ENCODE results near the gene VEGFA. TPM values are rescaled to one million over a fixed set of nuclear protein-coding genes. Genes with fewer than 3 reads are reported as not detected.

Gene VEGFA
- total RNA-seq, 1 experiment from 2014 or later: 112 TPM

GRCh38 chr6:43768983-43769525 lies 957 bp upstream of the VEGFA start:
- TF ChIP-seq CTCF (conservative IDR thresholded peaks at IDR 0.05): no peak
- TF ChIP-seq EZH2 (IDR thresholded peaks at IDR 0.05; ENCODE audit: low read depth): no peak
- no peak for DNase-seq
- Histone ChIP-seq H3K4me3 (peak overlapping the region; percentile 90; the same call in 1 of the 2 replicates), H3K27ac (peak overlapping the region; percentile 94; the same call in 1 of the 2 replicates), H4K20me1 (ENCODE audit: insufficient read depth) (peaks cover 21% of the 10 kb centered on the region), H3K4me1 (replicated peaks; ENCODE audit: insufficient read depth) (peaks cover 5% of the 10 kb centered on the region), H3K79me2 (ENCODE audit: low read depth) (peaks cover 40% of the 10 kb centered on the region), H3K27me3 (ENCODE audit: insufficient read depth, low read depth) (no peaks in the 10 kb centered on the region), H3K9me2 (ENCODE audit: insufficient read depth) (no peaks in the 10 kb centered on the region), H3F3A (ENCODE audit: insufficient read depth, low read depth) (peaks cover 7% of the 10 kb centered on the region; the same call in 1 of the 2 replicates), H3K36me3 (ENCODE audit: low read depth) (peaks cover 20% of the 10 kb centered on the region), H3K4me2 (peak overlapping the region; percentile 99), H3K9me3 (ENCODE audit: insufficient read depth, low read depth) (no peaks in the 10 kb centered on the region), H2AFZ (no peak overlapping the region)
- ChIA-PET POLR2A (ENCODE audit: unreplicated experiment) (interaction anchor here (0.5 to 0.7 kb wide), 6 partner anchors 101 to 488 kb away, joined by 3 to 7 read pairs (median 5); no protein-coding TSS in a partner anchor), CTCF (interaction anchor here (0.6 to 1.2 kb wide), 9 partner anchors 10 to 310 kb away, joined by 3 to 19 read pairs (median 4); no protein-coding TSS in a partner anchor)
- intact Hi-C loops (cut with micrococcal nuclease; ENCODE audit: unreplicated experiment): loop anchor here (1.0 to 2.0 kb wide), 5 partner anchors 44 to 310 kb away; no protein-coding TSS in a partner anchor
- no TSS peak for BruUV-seq (replicated peaks)

GRCh38 chr6:43770372-43771209 lies 580 bp downstream of the VEGFA start:
- CTCF ChIA-PET: interaction anchor here (0.6 to 1.4 kb wide), 13 partner anchors 46 to 389 kb away, joined by 3 to 19 read pairs (median 6); partner anchors contain the start of gene GTPBP2
- POLR2A ChIA-PET (ENCODE audit: unreplicated experiment): interaction anchor here (0.6 to 0.7 kb wide), 10 partner anchors 9 to 362 kb away, joined by 3 to 9 read pairs (median 4); no protein-coding TSS in a partner anchor
- H3F3A ChIP-seq (ENCODE audit: insufficient read depth, low read depth): peaks cover 17% of the 10 kb centered on the region; the same call in 1 of the 2 replicates
- H3K27me3 ChIP-seq (ENCODE audit: insufficient read depth, low read depth): no peaks in the 10 kb centered on the region
- H4K20me1 ChIP-seq (ENCODE audit: insufficient read depth): peaks cover 36% of the 10 kb centered on the region
- BruUV-seq (replicated peaks): TSS peak; percentile 49
- H3K27ac ChIP-seq: peak overlapping the region; percentile 94
- H2AFZ ChIP-seq: no peak overlapping the region
- DNase-seq: peak; percentile 64 to 68
- H3K4me1 ChIP-seq (replicated peaks; ENCODE audit: insufficient read depth): peaks cover 20% of the 10 kb centered on the region
- peak overlapping the region; percentile 99 for H3K4me2 ChIP-seq
- H3K9me3 ChIP-seq (ENCODE audit: insufficient read depth, low read depth): no peaks in the 10 kb centered on the region
- H3K4me3 ChIP-seq: peak overlapping the region; percentile 90
- H3K79me2 ChIP-seq (ENCODE audit: low read depth): peaks cover 56% of the 10 kb centered on the region
- intact Hi-C loops (cut with micrococcal nuclease; ENCODE audit: unreplicated experiment): loop anchor here (1.0 to 5.0 kb wide), 4 partner anchors 82 to 180 kb away; no protein-coding TSS in a partner anchor
- H3K36me3 ChIP-seq (ENCODE audit: low read depth): peaks cover 33% of the 10 kb centered on the region
- H3K9me2 ChIP-seq (ENCODE audit: insufficient read depth): no peaks in the 10 kb centered on the region
- TF ChIP-seq EZH2 (IDR thresholded peaks at IDR 0.05; ENCODE audit: low read depth): no peak

GRCh38 chr6:43771210-43771857 lies 1.3 kb downstream of the VEGFA start:
- Histone ChIP-seq H3K27me3 (ENCODE audit: insufficient read depth, low read depth) (no peaks in the 10 kb centered on the region), H3K9me3 (ENCODE audit: insufficient read depth, low read depth) (no peaks in the 10 kb centered on the region), H3K4me1 (replicated peaks; ENCODE audit: insufficient read depth) (peaks cover 28% of the 10 kb centered on the region), H3F3A (ENCODE audit: insufficient read depth, low read depth) (peaks cover 23% of the 10 kb centered on the region; the same call in 1 of the 2 replicates), H3K79me2 (ENCODE audit: low read depth) (peaks cover 63% of the 10 kb centered on the region), H3K9me2 (ENCODE audit: insufficient read depth) (no peaks in the 10 kb centered on the region), H3K27ac (peak overlapping the region; percentile 94), H3K36me3 (ENCODE audit: low read depth) (peaks cover 40% of the 10 kb centered on the region), H3K4me3 (peak overlapping the region; percentile 90), H4K20me1 (ENCODE audit: insufficient read depth) (peaks cover 44% of the 10 kb centered on the region), H2AFZ (no peak overlapping the region), H3K4me2 (peak overlapping the region; percentile 99)
- DNase-seq: peak; percentile 27 to 55
- intact Hi-C loops (cut with micrococcal nuclease; ENCODE audit: unreplicated experiment): loop anchor here (2.0 to 5.0 kb wide), 3 partner anchors 81 to 179 kb away; no protein-coding TSS in a partner anchor
- POLR2A ChIA-PET (ENCODE audit: unreplicated experiment): interaction anchor here (0.6 to 0.7 kb wide), 3 partner anchors 47 to 308 kb away, joined by 5 to 9 read pairs (median 7); no protein-coding TSS in a partner anchor
- TF ChIP-seq EZH2 (IDR thresholded peaks at IDR 0.05; ENCODE audit: low read depth) (no peak), CTCF (conservative IDR thresholded peaks at IDR 0.05) (no peak)
- no TSS peak for BruUV-seq (replicated peaks)
- CTCF ChIA-PET: interaction anchor here (0.6 to 0.7 kb wide), 2 partner anchors 265 to 390 kb away, joined by 3 to 5 read pairs; no protein-coding TSS in a partner anchor

All from PC-9 (cell line).